HCT116 (cell line): ENCODE measurements around the gene PKNOX2. TPM values are rescaled to one million over a fixed set of nuclear protein-coding genes. Genes with fewer than 3 reads are reported as not detected.

ENCODE experiments used
- ATAC-seq: fragments of 200-7000 bp; cut with Tn5 transposase; 2 replicates; pipeline ENCODE4 v1.9.1; 2020; ENCODE audit warnings: mild to moderate bottlenecking, moderate library complexity
- BruUV-seq: library from RNA; stranded (reverse); fragments of 400-500 nt; replicated peaks from 2 replicates; lab custom pipeline; 2021; lab: Mats Ljungman, UMichigan
- CTCF ChIA-PET: fragments of 300-600 bp; sonication (Branson Sonifier 250); formaldehyde crosslinking; loops from one replicate; lab custom pipeline; 2021; ENCODE audit warnings: antibody characterized with exemption; lab: Charles Lee
- POLR2A ChIA-PET: fragments of 300-600, 350-600 bp; sonication (Branson Sonifier 250); formaldehyde crosslinking; loops from one replicate; lab custom pipeline; 2021; ENCODE audit warnings: antibody characterized with exemption; lab: Charles Lee
- RAD21 ChIA-PET, 2 experiments: fragments of 300-600 bp; sonication (Branson Sonifier 250); formaldehyde crosslinking; loops; one replicate each; lab custom pipeline; 2023; ENCODE audit warnings: low total read pairs in 2 of 2; ENCODE audit not compliant: uncharacterized antibody in 2 of 2, unreplicated experiment in 2 of 2, low non-redundant PET in 1 of 2; lab: Charles Lee
- DNase-seq: peaks from one replicate; pipeline ENCODE4 v3.0.0-alpha.2; 2010; ENCODE audit warnings: low read depth, low spot score
- H2AFZ ChIP-seq: fragments of 200-600 bp; shearing (Covaris generic), sonication (generic); 2 replicates; pipeline ENCODE4 v1.6.1; 2017; ENCODE audit warnings: low read depth, mixed run types, mixed read lengths, antibody characterized with exemption, low read length; ENCODE audit not compliant: poor library complexity, severe bottlenecking
- H3K27ac ChIP-seq: 2 replicates; pipeline ENCODE4 v1.5.1; 2012; ENCODE audit warnings: low read depth, low read length
- H3K27me3 ChIP-seq: fragments of 200-600 bp; sonication (generic); 2 replicates; pipeline ENCODE4 v1.6.1; 2016; ENCODE audit warnings: mixed run types, low read length, mixed read lengths; ENCODE audit not compliant: insufficient read depth
- H3K36me3 ChIP-seq, 2 experiments: fragments of 200-500 bp in 1 of 2; fragments of 200-600 bp in 1 of 2; sonication (Bioruptor generic) in 1 of 2; sonication (generic) in 1 of 2; 2 replicates each; pipeline versions ENCODE4 v1.5.1 to v1.6.1; 2014 to 2016; ENCODE audit warnings: low read length in 2 of 2, inconsistent platforms in 1 of 2, mixed read lengths in 1 of 2, mixed run types in 1 of 2; ENCODE audit not compliant: insufficient read depth in 2 of 2, control insufficient read depth in 1 of 2
- H3K4me1 ChIP-seq, 2 experiments: fragments of 200-600 bp in 1 of 2; sonication (generic) in 1 of 2; 2 replicates each; pipeline versions ENCODE4 v1.5.1 to v1.6.1; 2012 to 2017; ENCODE audit warnings: low read length in 2 of 2, inconsistent platforms in 1 of 2, mild to moderate bottlenecking in 1 of 2, mixed read lengths in 1 of 2, mixed run types in 1 of 2, moderate library complexity in 1 of 2; ENCODE audit not compliant: insufficient read depth in 2 of 2, control insufficient read depth in 1 of 2
- H3K4me2 ChIP-seq: fragments of 200-600 bp; sonication (generic); 2 replicates; pipeline ENCODE4 v1.6.1; 2017; ENCODE audit warnings: mixed run types, low read length, mixed read lengths
- H3K4me3 ChIP-seq, 2 experiments: fragments of 200-600 bp in 1 of 2; sonication (generic) in 1 of 2; replicated peaks in 1 of 2; 2 replicates each; pipeline ENCODE4 v1.5.1; 2011 to 2016; ENCODE audit warnings: low read length in 2 of 2, control low read depth in 1 of 2, low read depth in 1 of 2, mild to moderate bottlenecking in 1 of 2, mixed read lengths in 1 of 2, mixed run types in 1 of 2
- H3K79me2 ChIP-seq: fragments of 200-600 bp; sonication (generic); 2 replicates; pipeline ENCODE4 v1.6.1; 2017; ENCODE audit warnings: mild to moderate bottlenecking, mixed run types, low read length, moderate library complexity, mixed read lengths; ENCODE audit not compliant: insufficient read depth
- H3K9ac ChIP-seq: fragments of 200-600 bp; sonication (generic); 2 replicates; pipeline ENCODE4 v1.6.1; 2016; ENCODE audit warnings: low read length, mixed read lengths
- H3K9me2 ChIP-seq: fragments of 200-600 bp; sonication (generic), shearing (Covaris generic); 2 replicates; pipeline ENCODE4 v1.6.1; 2017; ENCODE audit warnings: mixed run types, mild to moderate bottlenecking, moderate library complexity; ENCODE audit not compliant: insufficient read depth
- H3K9me3 ChIP-seq, 2 experiments: fragments of 200-500 bp in 1 of 2; fragments of 200-600 bp in 1 of 2; sonication (Bioruptor generic) in 1 of 2; sonication (generic) in 1 of 2; 2 replicates each; pipeline ENCODE4 v1.6.1; 2014 to 2017; ENCODE audit warnings: low read length in 2 of 2, mixed read lengths in 2 of 2, inconsistent platforms in 1 of 2, low read depth in 1 of 2, mild to moderate bottlenecking in 1 of 2, mixed run types in 1 of 2, moderate library complexity in 1 of 2; ENCODE audit not compliant: control insufficient read depth in 1 of 2, insufficient read depth in 1 of 2
- H4K20me1 ChIP-seq: fragments of 200-600 bp; sonication (generic), shearing (Covaris generic); 2 replicates; pipeline ENCODE4 v1.6.1; 2017; ENCODE audit warnings: mixed run types, mild to moderate bottlenecking, moderate library complexity; ENCODE audit not compliant: insufficient read depth
- CBX3 ChIP-seq: IDR thresholded peaks from 2 replicates; pipeline ENCODE4 v1.6.1; 2012; ENCODE audit warnings: low read depth
- CEBPB ChIP-seq: IDR thresholded peaks from 2 replicates; pipeline ENCODE4 v1.6.1; 2012; ENCODE audit warnings: low read depth
- EGR1 ChIP-seq: IDR thresholded peaks from 2 replicates; pipeline ENCODE4 v1.6.1; 2012; ENCODE audit warnings: low read depth
- ELF1 ChIP-seq: IDR thresholded peaks from 2 replicates; pipeline ENCODE4 v1.6.1; 2012; ENCODE audit warnings: low read depth, borderline replicate concordance
- EZH2phosphoT487 ChIP-seq: fragments of 200-600 bp; IDR thresholded peaks from 2 replicates; pipeline ENCODE4 v1.6.1; 2018; ENCODE audit warnings: antibody characterized with exemption, borderline replicate concordance
- FOSL1 ChIP-seq: IDR thresholded peaks from 2 replicates; pipeline ENCODE4 v1.6.1; 2012; ENCODE audit warnings: low read depth
- JUND ChIP-seq: IDR thresholded peaks from 2 replicates; pipeline ENCODE4 v1.6.1; 2012
- RAD21 ChIP-seq: IDR thresholded peaks from 2 replicates; pipeline ENCODE4 v1.6.1; 2012; ENCODE audit warnings: low read depth, mild to moderate bottlenecking
- SIN3A ChIP-seq: IDR thresholded peaks from 2 replicates; pipeline ENCODE4 v1.6.1; 2012; ENCODE audit warnings: low read depth
- SP1 ChIP-seq: IDR thresholded peaks from 2 replicates; pipeline ENCODE4 v1.6.1; 2012; ENCODE audit warnings: low read depth
- SRF ChIP-seq: IDR thresholded peaks from 2 replicates; pipeline ENCODE4 v1.6.1; 2012; ENCODE audit warnings: low read depth
- TCF7L2 ChIP-seq: IDR thresholded peaks from 2 replicates; pipeline ENCODE4 v1.7.0; 2011; ENCODE audit warnings: borderline replicate concordance, inconsistent platforms; ENCODE audit not compliant: insufficient read depth, insufficient read length; ENCODE audit errors: extremely low read depth
- YY1 ChIP-seq: IDR thresholded peaks from 2 replicates; pipeline ENCODE4 v1.6.1; 2011; ENCODE audit warnings: low read length, low read depth, moderate library complexity, mild to moderate bottlenecking; ENCODE audit not compliant: insufficient replicate concordance; ENCODE audit errors: extremely low read depth
- ZFX ChIP-seq: fragments of 450-650 bp; IDR thresholded peaks from 2 replicates; pipeline ENCODE4 v1.6.1; 2017
- intact Hi-C: fragments of 100-400 bp; cut with micrococcal nuclease; formaldehyde crosslinking; loops from 2 replicates; pipeline ENCODE4 v1.10.0; 2022
- total RNA-seq: library from RNA; stranded (reverse); gene quantifications from one replicate; pipeline ENCODE4 v1.2.1, GENCODE V29; 2021; ENCODE audit not compliant: unreplicated experiment
- TF ChIP-seq, protein P1 (sequence below): IDR thresholded peaks from 2 replicates; pipeline ENCODE4 v1.6.1; 2012; ENCODE audit warnings: low read depth
- TF ChIP-seq, protein P2 (sequence below): IDR thresholded peaks from 2 replicates; pipeline ENCODE4 v1.6.1; 2011; ENCODE audit warnings: mild to moderate bottlenecking, low read length, moderate library complexity; ENCODE audit not compliant: insufficient replicate concordance; ENCODE audit errors: extremely low read depth

The PKNOX2 gene
- total RNA-seq, 1 experiment from 2014 or later, result 0.20 TPM

DNA sequence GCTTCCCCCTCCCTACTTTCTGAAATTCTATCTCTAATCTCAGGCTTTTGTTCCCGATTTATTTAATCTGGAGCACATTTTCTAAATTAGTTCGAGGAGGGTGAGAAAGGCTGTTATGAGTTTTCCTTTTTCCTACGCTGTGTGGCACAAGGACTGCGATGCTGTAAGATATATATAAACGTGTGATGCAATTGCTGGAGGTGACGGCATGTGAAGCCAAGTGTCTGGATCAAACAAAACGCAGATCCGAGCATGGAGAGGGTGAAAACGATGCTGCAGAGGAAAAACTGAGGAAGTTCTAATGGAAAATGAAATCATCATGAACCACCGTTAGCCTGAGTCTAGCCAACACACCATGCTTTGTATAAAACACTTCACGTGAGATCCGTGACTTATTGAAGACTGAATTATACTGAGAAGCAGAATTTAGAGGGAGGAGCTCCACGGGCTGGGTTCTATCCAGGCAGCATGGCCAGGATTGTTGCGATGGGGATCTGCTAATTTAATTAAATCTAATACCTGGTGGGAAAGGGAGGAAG is 4.4 kb downstream of the PKNOX2 start:
- no peaks in the 10 kb centered on the region for H3K9me3 ChIP-seq
- no peaks in the 10 kb centered on the region for H3K36me3 ChIP-seq
- H3K4me1 ChIP-seq, result no peaks in the 10 kb centered on the region
- H3K9me2 ChIP-seq, result no peaks in the 10 kb centered on the region
- CTCF ChIA-PET, result no interaction called here
- intact Hi-C loops, result no loop called here
- POLR2A ChIA-PET, result no interaction called here
- TF ChIP-seq SIN3A (no peak), CEBPB (no peak), SP1 (no peak), EZH2phosphoT487 (no peak), EGR1 (no peak), ELF1 (no peak), SRF (no peak)
- no peaks in the 10 kb centered on the region for H3K27me3 ChIP-seq
- DNase-seq (no peak), ATAC-seq (no peak)
- no peak overlapping the region for H2AFZ ChIP-seq
- H3K9ac ChIP-seq, result no peak overlapping the region
- H3K79me2 ChIP-seq, result no peaks in the 10 kb centered on the region
- H3K27ac ChIP-seq, result no peak overlapping the region
- H3K4me3 ChIP-seq, result no peak overlapping the region
- RAD21 ChIA-PET, result no interaction called here
- no peak overlapping the region for H3K4me2 ChIP-seq
- no peaks in the 10 kb centered on the region for H4K20me1 ChIP-seq
- BruUV-seq, result no TSS peak

DNA sequence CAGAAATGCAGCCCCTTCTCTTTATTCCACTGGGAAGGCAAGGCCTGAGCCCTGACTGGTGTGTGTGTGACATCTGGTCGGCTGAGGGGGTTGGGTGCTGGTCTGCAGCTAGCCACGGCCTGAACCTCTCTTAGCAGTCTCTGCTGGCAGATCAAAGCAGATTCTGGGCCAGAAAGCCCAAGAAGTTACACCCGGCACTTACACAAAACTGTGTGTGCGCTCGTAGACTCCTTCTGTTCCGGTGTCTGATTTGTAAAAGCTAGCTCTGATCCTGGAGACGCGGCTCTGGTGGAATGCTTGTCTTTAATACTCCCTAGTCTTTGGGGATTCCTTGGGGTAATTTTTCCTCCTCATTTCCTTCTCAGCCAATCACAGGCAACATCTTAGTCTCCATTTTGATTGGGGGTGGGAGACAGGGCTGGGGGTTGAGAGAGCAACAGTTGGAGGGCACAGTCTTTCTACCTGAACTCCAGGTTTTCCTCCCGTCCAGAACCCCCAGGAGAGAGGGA is 5.5 kb downstream of the PKNOX2 start:
- Histone ChIP-seq H3K9me3 (no peaks in the 10 kb centered on the region), H3K4me1 (no peaks in the 10 kb centered on the region), H3K4me2 (no peak overlapping the region), H3K79me2 (no peaks in the 10 kb centered on the region), H3K9me2 (no peaks in the 10 kb centered on the region), H3K27me3 (no peaks in the 10 kb centered on the region), H3K27ac (no peak overlapping the region), H2AFZ (no peak overlapping the region), H3K36me3 (no peaks in the 10 kb centered on the region), H3K9ac (no peak overlapping the region), H3K4me3 (no peak overlapping the region), H4K20me1 (no peaks in the 10 kb centered on the region)
- ATAC-seq (no peak), DNase-seq (no peak)
- intact Hi-C loops, result no loop called here
- CTCF ChIA-PET, result no interaction called here
- no TSS peak for BruUV-seq
- POLR2A ChIA-PET, result no interaction called here
- RAD21 ChIA-PET, result interaction anchor here in 1 of 2 experiments (0.6 kb wide), 1 partner anchor 79 kb away, joined by 4 read pairs; no protein-coding TSS in a partner anchor
- TF ChIP-seq CBX3 (no peak), ELF1 (no peak), EGR1 (no peak), ZFX (no peak), FOSL1 (no peak), RAD21 (no peak), JUND (no peak), YY1 (no peak), TCF7L2 (no peak)
- TF ChIP-seq, protein P1, sequence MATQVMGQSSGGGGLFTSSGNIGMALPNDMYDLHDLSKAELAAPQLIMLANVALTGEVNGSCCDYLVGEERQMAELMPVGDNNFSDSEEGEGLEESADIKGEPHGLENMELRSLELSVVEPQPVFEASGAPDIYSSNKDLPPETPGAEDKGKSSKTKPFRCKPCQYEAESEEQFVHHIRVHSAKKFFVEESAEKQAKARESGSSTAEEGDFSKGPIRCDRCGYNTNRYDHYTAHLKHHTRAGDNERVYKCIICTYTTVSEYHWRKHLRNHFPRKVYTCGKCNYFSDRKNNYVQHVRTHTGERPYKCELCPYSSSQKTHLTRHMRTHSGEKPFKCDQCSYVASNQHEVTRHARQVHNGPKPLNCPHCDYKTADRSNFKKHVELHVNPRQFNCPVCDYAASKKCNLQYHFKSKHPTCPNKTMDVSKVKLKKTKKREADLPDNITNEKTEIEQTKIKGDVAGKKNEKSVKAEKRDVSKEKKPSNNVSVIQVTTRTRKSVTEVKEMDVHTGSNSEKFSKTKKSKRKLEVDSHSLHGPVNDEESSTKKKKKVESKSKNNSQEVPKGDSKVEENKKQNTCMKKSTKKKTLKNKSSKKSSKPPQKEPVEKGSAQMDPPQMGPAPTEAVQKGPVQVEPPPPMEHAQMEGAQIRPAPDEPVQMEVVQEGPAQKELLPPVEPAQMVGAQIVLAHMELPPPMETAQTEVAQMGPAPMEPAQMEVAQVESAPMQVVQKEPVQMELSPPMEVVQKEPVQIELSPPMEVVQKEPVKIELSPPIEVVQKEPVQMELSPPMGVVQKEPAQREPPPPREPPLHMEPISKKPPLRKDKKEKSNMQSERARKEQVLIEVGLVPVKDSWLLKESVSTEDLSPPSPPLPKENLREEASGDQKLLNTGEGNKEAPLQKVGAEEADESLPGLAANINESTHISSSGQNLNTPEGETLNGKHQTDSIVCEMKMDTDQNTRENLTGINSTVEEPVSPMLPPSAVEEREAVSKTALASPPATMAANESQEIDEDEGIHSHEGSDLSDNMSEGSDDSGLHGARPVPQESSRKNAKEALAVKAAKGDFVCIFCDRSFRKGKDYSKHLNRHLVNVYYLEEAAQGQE, result no peak
- TF ChIP-seq, protein P2, sequence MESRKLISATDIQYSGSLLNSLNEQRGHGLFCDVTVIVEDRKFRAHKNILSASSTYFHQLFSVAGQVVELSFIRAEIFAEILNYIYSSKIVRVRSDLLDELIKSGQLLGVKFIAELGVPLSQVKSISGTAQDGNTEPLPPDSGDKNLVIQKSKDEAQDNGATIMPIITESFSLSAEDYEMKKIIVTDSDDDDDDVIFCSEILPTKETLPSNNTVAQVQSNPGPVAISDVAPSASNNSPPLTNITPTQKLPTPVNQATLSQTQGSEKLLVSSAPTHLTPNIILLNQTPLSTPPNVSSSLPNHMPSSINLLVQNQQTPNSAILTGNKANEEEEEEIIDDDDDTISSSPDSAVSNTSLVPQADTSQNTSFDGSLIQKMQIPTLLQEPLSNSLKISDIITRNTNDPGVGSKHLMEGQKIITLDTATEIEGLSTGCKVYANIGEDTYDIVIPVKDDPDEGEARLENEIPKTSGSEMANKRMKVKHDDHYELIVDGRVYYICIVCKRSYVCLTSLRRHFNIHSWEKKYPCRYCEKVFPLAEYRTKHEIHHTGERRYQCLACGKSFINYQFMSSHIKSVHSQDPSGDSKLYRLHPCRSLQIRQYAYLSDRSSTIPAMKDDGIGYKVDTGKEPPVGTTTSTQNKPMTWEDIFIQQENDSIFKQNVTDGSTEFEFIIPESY, result no peak
